LNCAP (cell line): Measurements from ENCODE around the gene PPP2R1B.

Experiments
- TF ChIP-seq, protein P1 (sequence below): fragments of 450-650 bp; IDR thresholded peaks from 2 replicates; pipeline ENCODE4 v1.5.1; 2017; ENCODE audit warnings: mild to moderate bottlenecking

The PPP2R1B gene

GRCh38 chr11:111702623-111703022, 63.6 kb downstream of the PPP2R1B start:
- TF ChIP-seq, protein P1, sequence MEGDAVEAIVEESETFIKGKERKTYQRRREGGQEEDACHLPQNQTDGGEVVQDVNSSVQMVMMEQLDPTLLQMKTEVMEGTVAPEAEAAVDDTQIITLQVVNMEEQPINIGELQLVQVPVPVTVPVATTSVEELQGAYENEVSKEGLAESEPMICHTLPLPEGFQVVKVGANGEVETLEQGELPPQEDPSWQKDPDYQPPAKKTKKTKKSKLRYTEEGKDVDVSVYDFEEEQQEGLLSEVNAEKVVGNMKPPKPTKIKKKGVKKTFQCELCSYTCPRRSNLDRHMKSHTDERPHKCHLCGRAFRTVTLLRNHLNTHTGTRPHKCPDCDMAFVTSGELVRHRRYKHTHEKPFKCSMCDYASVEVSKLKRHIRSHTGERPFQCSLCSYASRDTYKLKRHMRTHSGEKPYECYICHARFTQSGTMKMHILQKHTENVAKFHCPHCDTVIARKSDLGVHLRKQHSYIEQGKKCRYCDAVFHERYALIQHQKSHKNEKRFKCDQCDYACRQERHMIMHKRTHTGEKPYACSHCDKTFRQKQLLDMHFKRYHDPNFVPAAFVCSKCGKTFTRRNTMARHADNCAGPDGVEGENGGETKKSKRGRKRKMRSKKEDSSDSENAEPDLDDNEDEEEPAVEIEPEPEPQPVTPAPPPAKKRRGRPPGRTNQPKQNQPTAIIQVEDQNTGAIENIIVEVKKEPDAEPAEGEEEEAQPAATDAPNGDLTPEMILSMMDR, result no peak

DNA sequence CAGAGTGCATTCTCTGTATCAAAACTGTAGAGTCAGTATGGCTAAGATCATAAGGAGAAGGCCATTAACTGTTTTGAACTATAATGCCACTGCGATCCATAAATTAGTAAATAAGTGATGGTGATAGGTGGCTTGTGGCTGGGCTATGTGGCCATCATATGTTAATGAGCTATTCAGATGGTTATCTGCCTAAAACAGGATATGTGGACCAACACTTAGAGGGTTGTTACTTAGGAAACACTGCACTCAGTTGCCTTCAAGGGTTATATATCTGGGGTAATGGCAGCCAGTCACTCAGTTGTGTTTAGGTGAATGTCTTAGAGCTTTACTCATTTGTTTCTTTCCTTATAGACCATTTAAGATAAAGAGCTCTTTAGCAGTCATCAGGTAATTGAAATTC, 66.0 kb downstream of the PPP2R1B start:
- TF ChIP-seq, protein P1, result no peak

DNA sequence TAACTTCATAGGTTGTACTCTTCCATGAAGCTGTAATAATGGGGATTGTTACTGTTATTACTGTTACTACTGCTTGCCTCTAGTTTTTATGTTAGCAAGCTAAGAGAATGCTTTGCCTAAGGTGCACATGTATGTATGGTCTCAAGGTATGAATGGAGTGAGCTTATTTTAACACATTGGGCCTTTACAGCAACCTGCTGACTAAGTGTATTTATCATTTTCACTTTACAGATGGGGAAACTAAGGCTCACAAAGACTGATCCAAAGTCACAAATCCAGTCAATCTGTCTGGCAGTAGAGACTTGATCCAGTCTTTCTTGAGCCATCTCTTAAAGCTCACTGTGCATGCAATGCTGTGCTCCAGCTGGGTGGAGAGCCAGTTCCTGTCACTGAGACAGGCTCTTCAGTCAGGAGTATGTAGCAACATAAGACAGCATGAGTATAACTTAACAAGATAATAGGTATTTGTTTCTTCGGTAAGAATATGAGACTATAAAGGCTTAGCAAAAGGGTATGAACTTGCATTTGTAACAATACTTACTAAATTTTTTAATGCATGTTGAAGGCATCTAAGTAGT, 66.5 kb downstream of the PPP2R1B start:
- TF ChIP-seq, protein P1, result no peak

GRCh38 chr11:111698852-111699559, 67.2 kb downstream of the PPP2R1B start:
- TF ChIP-seq, protein P1, result no peak

- TF ChIP-seq, protein P1, result no peak
These were observed 68.2 kb downstream of the PPP2R1B start for GRCh38 chr11:111697933-111698371.

GRCh38 chr11:111696556-111696955, 69.6 kb downstream of the PPP2R1B start:
- TF ChIP-seq, protein P1, result no peak

DNA sequence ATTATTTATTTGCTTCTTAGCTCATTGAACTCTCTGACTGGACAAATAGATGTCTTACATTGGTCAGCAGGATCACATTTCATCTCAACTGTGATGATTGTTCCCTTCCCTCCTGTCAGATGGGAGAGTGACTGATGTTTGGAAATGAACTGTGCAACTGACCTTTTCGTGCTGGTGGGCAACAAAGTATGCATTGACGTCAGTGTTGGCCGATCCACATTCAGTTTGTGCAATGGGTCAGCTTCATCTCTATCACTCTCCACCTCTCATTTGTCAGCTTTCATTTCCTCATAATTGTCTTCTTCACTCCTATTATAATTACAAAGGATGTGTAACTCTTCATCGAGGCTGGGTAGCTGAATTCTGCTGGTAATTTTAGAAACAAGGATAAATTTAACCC, 71.3 kb downstream of the PPP2R1B start:
- TF ChIP-seq, protein P1, result no peak
